Measurements from ENCODE around the gene WDR45B.
"Not testable (repeated sequence)": the region's sequence is repeated elsewhere in the genome, so short reads cannot be mapped to it uniquely, and the experiment has no call there.

Gene WDR45B

GRCh38 chr17:82582709-82583108 is 65.5 kb downstream of the WDR45B start:
- DNase-seq (ENCODE audit: low read depth in 2 of 2): no peak

- no peak for DNase-seq (ENCODE audit: low read depth in 2 of 2)
These were observed 66.0 kb downstream of the WDR45B start for GRCh38 chr17:82582213-82582612.

- not testable (repeated sequence) for DNase-seq (ENCODE audit: low read depth in 2 of 2)
These were observed 68.3 kb downstream of the WDR45B start for GRCh38 chr17:82579969-82580368.

GRCh38 chr17:82577300-82577699 is 70.9 kb downstream of the WDR45B start:
- no peak for DNase-seq (ENCODE audit: low read depth in 2 of 2)

- DNase-seq (ENCODE audit: low read depth in 2 of 2): not testable (repeated sequence)
These were observed 72.5 kb downstream of the WDR45B start for GRCh38 chr17:82575581-82576221.

- no peak for DNase-seq (ENCODE audit: low read depth in 2 of 2)
These were observed 74.2 kb downstream of the WDR45B start for GRCh38 chr17:82574041-82574440.

- DNase-seq (ENCODE audit: low read depth in 2 of 2): no peak
These were observed 76.4 kb downstream of the WDR45B start for GRCh38 chr17:82571855-82572254.

- no peak for DNase-seq (ENCODE audit: low read depth in 2 of 2)
These were observed 78.0 kb downstream of the WDR45B start for GRCh38 chr17:82570277-82570676.

GRCh38 chr17:82569621-82570020 is 78.6 kb downstream of the WDR45B start:
- no peak for DNase-seq (ENCODE audit: low read depth in 2 of 2)

GRCh38 chr17:82568997-82569393 is 79.2 kb downstream of the WDR45B start:
- no peak for DNase-seq (ENCODE audit: low read depth in 2 of 2)

GRCh38 chr17:82567286-82567685 is 81.0 kb downstream of the WDR45B start:
- DNase-seq (ENCODE audit: low read depth in 2 of 2): no peak

GRCh38 chr17:82566129-82566960 is 81.9 kb downstream of the WDR45B start:
- no peak for DNase-seq (ENCODE audit: low read depth in 2 of 2)

GRCh38 chr17:82565551-82565950 is 82.7 kb downstream of the WDR45B start:
- DNase-seq (ENCODE audit: low read depth in 2 of 2): no peak

Measured in stimulated activated CD8-positive, alpha-beta memory T cell treated with anti-CD3 and anti-CD28 coated beads, Interleukin-2, amount 100 ng/mL, for 48 hours (primary cell).